Measurements from ENCODE around the gene EFHD2. TPM values are rescaled to one million over a fixed set of nuclear protein-coding genes. Genes with fewer than 3 reads are reported as not detected.
"Not testable (repeated sequence)": the region's sequence is repeated elsewhere in the genome, so short reads cannot be mapped to it uniquely, and the experiment has no call there.

EFHD2 gene
- total RNA-seq, 1 experiment from 2014 or later = 76.5 TPM

DNA sequence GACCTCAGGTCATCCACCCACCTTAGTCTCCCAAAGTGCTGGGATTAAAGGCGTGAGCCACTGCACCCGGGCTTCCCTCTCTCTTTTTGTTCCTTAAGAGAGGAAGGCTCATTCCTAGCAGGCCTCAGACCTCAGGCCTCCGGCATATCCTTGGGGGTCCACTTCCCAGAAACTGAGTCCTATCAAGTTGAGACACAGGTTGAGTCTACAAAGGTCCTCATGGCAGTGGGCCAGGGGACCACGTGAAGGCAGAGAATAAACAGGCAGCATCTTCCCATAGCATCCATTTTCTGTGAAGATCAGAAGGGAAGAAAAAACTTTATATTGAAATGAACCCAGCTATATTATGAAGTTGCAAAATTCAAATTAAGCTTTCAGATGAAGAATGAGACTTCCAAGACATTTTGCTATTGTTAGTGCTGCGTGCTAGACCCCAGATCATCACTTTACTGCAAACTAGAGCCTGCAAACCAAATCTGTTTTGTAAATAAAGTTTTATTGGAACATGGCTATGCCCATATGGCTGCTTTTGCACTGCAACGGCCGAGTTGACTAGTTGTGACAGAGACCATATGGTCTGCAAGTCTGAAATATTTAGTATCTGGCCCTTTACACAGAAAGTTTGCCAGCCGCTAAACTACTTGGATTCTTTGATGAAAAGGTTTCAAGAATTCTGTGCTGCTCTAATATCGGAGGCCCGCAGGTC lies 43.3 kb downstream of the EFHD2 start:
- no peak for DNase-seq (ENCODE audit: low read depth)

DNA sequence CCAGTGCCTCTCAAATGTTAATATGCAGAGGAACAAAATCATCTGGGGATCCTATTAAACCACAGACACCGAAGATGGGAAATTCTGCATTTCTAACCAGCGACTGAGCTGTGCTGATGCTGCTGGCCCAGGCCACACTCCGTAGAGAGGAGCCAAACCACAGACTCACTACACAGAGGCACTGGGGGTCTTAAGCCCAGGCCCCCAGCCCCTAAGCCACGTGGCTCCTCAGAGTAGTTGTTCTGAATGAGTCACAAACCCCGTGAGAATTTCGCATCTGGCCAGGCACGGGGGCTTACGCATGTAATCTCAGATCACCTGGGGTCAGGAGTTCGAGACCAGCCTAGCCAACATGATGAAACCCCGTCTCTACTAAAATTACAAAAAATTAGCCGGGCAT lies 44.0 kb downstream of the EFHD2 start:
- DNase-seq (ENCODE audit: low read depth) = no peak

DNA sequence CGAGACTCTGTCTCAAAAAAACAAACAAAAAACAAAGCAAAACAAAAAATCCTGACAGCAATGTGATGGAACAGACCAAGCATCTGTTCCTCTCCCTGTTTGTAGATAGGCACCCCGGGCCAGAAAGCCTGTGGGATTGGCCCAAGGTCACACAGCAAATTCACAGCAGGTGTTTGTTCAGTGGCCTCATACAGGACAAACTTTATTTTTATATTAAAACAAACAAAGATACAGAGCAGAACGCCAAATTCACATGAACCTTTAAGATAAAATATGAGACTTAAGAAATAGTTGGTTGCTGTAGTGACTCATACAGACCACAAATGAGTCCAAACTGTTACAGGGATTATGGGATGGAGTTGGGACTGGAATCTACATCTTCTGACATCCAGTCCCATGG lies 44.6 kb downstream of the EFHD2 start:
- peak; percentile 76 for DNase-seq (ENCODE audit: low read depth)

DNA sequence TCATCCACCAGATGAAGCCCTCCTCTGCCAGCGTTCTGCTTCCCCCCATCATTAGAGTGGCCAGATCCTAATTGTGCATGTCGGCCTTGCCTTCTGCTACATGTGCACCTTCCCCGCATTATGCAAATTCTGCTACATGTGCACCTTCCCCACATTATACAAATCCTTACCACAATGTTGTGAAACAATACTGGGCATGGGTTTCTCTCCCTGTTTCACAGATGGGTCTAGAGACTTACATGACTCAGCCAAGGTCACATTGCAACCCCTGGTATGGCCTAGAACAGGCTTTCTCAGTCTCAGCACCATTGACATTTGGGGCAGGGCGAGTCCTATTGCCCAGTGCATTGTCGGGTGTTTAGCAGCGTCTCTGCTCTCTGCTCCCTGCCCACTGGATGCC lies 45.8 kb downstream of the EFHD2 start:
- peak; percentile 49 for DNase-seq (ENCODE audit: low read depth)

DNA sequence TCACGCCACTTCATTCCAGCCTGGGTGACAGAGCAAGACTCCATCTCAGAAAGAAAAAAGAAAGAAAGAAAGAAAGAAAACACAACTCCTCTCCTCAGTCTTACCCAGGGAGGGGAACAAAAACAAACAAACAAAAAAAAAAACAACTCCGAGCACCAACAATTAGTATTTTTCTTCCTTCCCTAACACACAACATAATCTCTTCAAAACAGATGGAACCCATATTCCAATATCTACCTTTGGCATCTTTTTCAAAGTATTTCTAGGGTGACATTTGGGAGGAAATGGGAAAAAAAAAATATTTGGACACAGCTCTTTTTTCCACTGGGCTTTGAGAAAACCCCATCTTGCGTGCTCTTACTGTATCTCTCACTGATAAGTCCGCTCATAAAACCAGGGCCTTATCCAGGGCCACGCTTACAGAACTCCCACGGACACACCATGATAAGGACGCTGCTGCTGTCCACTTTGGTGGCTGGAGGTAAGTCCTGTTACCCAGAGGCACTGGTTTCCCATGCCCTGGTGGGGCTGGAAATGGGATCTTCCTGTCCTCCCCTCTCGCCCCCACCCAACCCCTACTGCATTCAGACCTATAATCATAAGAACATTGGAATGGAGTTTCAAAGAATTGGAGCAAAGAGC lies 46.7 kb downstream of the EFHD2 start, which contains the start of gene CELA2A:
TSS of gene CELA2A (plus strand) at position 420 of the 642 bp plus-strand sequence. CDS start at position 442, 22 bp downstream.
- no peak for DNase-seq (ENCODE audit: low read depth)

DNA sequence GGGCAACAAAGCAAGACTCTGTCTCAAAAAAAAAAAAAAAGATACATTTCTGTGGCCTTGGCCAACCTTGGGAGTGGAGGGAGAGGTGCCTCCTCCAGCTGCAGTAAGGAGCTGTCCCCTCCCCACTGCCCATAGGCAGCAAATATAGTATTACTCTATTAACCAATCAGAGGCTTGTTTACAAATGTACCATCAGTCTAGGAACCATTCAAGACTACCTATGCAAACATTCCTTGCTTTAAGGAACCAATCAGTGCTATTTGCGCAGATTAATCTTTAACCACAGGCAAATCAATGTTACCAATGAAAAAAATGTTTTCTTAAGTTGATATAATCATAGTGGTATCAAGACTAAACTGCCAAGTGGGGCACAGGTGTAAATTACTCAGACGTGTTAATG lies 47.9 kb downstream of the EFHD2 start:
- no peak for DNase-seq (ENCODE audit: low read depth)

DNA sequence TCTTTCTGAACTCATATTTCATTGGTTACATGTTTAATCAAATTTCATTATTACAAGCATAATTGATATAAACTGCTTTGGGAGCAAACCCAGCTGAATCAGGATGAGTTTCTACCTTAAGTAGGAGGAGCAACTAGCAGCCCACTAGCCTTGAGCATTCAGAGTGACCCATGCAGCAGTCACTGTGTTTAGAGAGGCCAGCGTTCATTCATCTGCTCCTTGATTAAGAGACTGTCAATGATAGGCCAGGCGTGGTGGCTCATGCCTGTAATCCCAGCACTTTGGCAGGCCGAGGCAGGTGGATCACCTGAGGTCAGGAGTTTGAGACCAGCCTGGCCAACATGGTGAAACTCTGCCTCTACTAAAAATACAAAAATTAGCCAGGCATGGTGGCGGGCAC lies 48.7 kb downstream of the EFHD2 start:
- not testable (repeated sequence) for DNase-seq (ENCODE audit: low read depth)

- peak; percentile 23 for DNase-seq (ENCODE audit: low read depth)
These were observed 50.4 kb downstream of the EFHD2 start for GRCh38 chr1:15459771-15460707.

DNA sequence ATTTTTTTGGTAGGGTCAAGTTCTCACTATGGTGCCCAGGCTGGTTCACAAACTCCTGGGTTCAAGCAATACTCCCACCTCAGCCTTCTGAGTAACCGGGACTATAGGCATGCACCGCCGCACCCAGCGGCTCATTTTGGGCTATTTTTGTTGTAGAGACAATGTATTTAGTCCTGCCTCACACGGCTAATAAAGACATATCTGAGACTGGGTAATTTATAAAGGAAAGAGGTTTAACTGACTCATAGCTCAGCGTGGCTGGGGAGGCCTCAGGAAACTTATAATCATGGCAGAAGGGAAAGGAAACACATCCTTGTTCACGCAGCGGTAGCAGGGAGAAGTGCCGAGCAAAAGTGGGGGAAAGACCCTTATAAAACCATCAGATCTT lies 51.0 kb downstream of the EFHD2 start:
- no peak for DNase-seq (ENCODE audit: low read depth)

- DNase-seq (ENCODE audit: low read depth) = not testable (repeated sequence)
These were observed 53.5 kb downstream of the EFHD2 start for GRCh38 chr1:15463064-15463800.

GRCh38 chr1:15463926-15464322 lies 54.2 kb downstream of the EFHD2 start:
- not testable (repeated sequence) for DNase-seq (ENCODE audit: low read depth)

DNA sequence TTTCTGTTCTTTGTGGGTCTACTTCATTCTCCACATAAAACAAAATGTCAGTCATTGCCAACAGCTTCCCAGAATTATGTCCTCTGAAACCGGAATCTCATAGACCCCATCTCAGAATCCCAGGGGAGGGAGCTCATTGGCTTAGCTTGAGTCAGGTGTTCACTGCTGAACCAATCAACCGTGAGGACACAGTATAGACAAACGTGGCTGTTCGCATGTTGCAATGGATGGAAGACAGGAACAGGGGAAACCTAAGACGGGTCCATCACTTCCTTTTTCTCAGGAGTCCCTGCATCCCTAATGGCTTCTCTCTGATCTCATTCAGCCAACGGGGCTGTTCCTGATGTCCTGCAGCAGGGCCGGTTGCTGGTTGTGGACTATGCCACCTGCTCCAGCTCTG lies 56.0 kb downstream of the EFHD2 start:
- DNase-seq (ENCODE audit: low read depth) = no peak

DNA sequence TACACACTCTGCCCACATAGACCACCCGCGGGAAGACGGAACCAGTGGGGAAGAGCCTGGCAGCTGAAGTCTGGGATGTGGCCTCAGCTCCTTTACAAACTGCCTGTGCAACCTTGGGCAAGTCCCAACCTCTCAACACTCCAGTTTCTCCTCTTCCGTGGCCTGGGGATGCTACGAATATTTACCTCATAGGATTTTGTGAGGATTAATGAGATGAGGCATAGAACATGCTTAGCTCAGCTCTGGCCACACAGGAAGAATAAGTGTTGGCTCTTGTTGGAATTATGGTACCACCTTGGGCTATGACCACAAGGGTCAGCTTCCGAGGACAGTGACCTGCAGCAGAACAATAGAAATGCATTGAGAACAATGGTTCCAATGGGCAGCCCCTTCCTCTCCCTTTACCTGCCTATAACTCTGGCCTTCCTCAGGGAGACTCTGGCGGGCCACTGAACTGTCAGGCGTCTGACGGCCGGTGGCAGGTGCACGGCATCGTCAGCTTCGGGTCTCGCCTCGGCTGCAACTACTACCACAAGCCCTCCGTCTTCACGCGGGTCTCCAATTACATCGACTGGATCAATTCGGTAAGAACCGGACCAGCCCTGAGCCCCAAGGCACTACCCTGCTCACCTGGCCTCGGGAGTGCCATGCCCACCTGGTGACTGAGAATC lies 57.4 kb downstream of the EFHD2 start:
- DNase-seq (ENCODE audit: low read depth) = not testable (repeated sequence)

- DNase-seq (ENCODE audit: low read depth) = no peak
These were observed 58.5 kb downstream of the EFHD2 start for GRCh38 chr1:15468145-15468544.

GRCh38 chr1:15469361-15469760 lies 59.7 kb downstream of the EFHD2 start:
- no peak for DNase-seq (ENCODE audit: low read depth)

DNA sequence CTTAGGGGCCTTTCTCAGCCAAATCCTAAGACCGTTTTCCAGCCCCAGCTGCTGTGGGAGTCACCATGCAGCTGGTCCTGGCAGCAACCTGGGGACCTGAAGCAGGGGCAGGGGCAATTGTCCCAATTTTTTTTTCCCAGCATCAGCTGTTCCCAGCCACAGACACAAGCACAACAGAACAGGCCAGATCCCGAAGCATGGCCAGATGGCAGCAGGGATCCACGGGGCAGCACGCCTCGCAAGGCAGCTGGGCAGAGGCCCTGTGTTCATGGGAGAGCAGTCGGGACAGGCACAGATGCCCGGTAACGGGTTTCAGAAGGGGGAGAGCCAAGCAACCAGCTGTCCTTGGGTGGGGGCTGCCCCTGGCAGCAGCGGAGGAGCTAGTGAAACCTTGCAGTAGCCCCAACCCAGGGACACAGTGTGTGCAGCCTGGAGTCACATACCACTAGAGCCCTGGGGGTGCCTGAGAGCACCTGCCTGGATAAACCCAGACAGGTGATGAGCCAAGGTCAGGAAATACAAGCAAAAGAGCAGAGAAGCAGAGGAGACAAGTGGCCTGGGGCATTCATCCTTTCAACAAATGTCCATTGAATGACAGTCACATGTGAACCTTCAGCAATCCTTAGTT lies 60.2 kb downstream of the EFHD2 start:
- peak; percentile 38 for DNase-seq (ENCODE audit: low read depth)

DNA sequence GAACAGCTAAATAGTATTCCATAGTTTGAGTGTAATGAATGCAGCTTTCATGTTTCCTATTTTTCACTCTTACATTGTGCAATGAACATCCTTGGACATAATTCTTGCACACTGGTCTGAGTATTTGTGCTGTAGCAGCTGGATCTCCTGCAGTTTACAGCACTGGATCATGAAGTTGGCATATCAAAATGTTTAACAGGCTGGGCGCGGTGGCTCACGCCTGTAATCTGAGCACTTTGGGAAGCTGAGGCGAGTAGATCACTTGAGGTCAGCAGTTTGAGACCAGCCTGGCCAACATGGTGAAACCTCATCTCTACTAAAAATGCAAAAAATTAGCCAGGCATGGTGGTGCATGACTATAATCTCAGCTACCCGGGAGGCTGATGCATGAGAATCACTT lies 61.4 kb downstream of the EFHD2 start:
- DNase-seq (ENCODE audit: low read depth) = not testable (repeated sequence)

DNA sequence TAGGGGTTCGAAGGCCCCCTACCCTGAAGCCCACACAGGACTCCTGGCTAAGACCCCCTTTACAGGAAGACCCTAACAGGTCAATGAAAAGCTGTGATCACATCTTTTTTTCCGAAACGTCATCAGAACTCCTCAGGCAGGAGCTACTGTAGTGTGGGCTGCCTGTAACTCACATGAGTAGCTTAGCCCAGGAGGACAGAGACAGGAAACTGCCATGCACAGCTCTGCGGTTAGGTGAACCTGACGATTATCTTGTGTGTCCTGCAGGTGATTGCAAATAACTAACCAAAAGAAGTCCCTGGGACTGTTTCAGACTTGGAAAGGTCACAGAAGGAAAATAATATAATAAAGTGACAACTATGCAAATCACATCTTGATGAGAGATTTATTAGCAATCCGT lies 62.0 kb downstream of the EFHD2 start:
- not testable (repeated sequence) for DNase-seq (ENCODE audit: low read depth)

- DNase-seq (ENCODE audit: low read depth) = no peak
These were observed 62.9 kb downstream of the EFHD2 start for GRCh38 chr1:15472587-15472986.

DNA sequence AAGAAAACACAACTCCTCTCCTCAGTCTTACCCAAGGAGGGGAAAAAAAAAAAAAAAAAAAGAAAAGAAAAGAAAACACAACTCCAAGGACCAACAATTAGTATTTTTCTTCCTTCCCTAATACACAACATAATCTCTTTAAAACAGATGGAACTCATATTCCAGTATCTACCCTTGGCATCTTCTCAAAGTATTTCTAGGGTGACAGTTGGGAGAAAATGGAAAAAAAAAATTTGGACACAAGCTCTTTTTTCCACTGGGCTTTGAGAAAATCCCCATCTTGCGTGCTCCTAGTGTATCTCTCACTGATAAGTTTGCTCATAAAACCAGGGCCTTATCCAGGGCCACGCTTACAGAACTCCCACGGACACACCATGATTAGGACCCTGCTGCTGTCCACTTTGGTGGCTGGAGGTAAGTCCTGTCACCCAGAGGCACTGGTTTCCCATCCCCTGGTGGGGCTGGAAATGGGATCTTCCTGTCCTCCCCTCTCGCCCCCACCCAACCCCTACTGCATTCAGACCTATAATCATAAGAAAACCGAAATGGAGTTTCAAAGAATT lies 66.1 kb downstream of the EFHD2 start, which contains the start of gene CELA2B:
TSS of gene CELA2B (plus strand) at position 353 of the 563 bp plus-strand sequence. CDS start at position 375, 22 bp downstream.
- no peak for DNase-seq (ENCODE audit: low read depth)

Data from LHCN-M2 (cell line).